Measurements from ENCODE around the gene COPS6. TPM values are rescaled to one million over a fixed set of nuclear protein-coding genes. Genes with fewer than 3 reads are reported as not detected.

COPS6 gene
- total RNA-seq, 1 experiment from 2014 or later, result 182 TPM

DNA sequence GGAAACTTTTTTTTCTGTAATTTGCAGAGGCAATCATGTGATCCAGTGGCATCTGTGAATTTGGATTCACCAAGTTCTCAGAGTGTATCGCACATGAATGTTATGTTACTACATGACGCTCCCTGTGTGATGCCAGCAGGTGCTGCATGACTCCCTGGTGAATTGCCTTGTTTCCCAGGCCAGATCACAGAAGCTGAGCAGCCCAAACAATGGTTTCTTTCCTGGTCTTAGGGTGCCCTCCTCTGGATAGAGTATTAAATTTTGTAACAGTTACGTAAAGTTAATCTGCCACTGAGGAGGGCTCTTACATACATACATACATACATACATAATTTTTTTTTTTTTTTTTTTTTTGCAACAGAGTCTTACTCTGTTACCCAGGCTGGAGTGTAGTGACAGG is 35.6 kb upstream of the COPS6 start:
- CTCF ChIA-PET, result interaction anchor here (0.6 to 1.8 kb wide), 7 partner anchors 10 to 135 kb away, joined by 3 to 14 read pairs (median 4); partner anchors contain the start of gene GJC3
- intact Hi-C loops (cut with micrococcal nuclease; ENCODE audit: unreplicated experiment), result loop anchor here (1.0 to 10.0 kb wide), 2 partner anchors 59 to 138 kb away; partner anchors contain the start of gene TRIM4
- in situ Hi-C loops (cut with HindIII; ENCODE audit: low pct_unique_long_range_greater_than_20kb, low sequenced_read_pairs), result no loop called here
- H3K4me1 ChIP-seq (ENCODE audit: control insufficient read depth, insufficient read depth, low read length), result peaks cover 4% of the 10 kb centered on the region
- ATAC-seq (peak; percentile 56), DNase-seq (ENCODE audit: low read depth, low spot score) (peak; percentile 46)
- POLR2A ChIA-PET, result interaction anchor here (0.6 to 1.1 kb wide), 2 partner anchors 53 to 60 kb away, joined by 3 read pairs; no protein-coding TSS in a partner anchor
- no peak for TF ChIP-seq CTCF (IDR thresholded peaks at IDR 0.05)
- no peak for TF ChIP-seq REST (IDR thresholded peaks at IDR 0.05; ENCODE audit: insufficient read depth in 1 of 2, low read depth in 2 of 2, low read length in 1 of 2)
- TF ChIP-seq POLR2AphosphoS5 (IDR thresholded peaks at IDR 0.05; ENCODE audit: low read depth, low read length), result no peak
- TF ChIP-seq TCF7L2 (IDR thresholded peaks at IDR 0.05; ENCODE audit: low read depth, low read length), result no peak
- no peak for TF ChIP-seq SIN3A (IDR thresholded peaks at IDR 0.05; ENCODE audit: borderline replicate concordance, insufficient read depth, low read depth, low read length)
- H3K4me3 ChIP-seq (ENCODE audit: low read depth in 2 of 2, low read length in 2 of 2), result no peak overlapping the region
- BruUV-seq (replicated peaks), result no TSS peak
- no peaks in the 10 kb centered on the region; the same call in 1 of the 2 replicates for H3K36me3 ChIP-seq (ENCODE audit: control insufficient read depth, insufficient read depth, low read length)
- H3K27me3 ChIP-seq (ENCODE audit: control insufficient read depth, insufficient read depth, low read length), result no peaks in the 10 kb centered on the region
- no peaks in the 10 kb centered on the region for H3K9me3 ChIP-seq (ENCODE audit: control insufficient read depth, insufficient read depth, low read depth, low read length)
- H3K27ac ChIP-seq (ENCODE audit: low read length), result no peak overlapping the region

DNA sequence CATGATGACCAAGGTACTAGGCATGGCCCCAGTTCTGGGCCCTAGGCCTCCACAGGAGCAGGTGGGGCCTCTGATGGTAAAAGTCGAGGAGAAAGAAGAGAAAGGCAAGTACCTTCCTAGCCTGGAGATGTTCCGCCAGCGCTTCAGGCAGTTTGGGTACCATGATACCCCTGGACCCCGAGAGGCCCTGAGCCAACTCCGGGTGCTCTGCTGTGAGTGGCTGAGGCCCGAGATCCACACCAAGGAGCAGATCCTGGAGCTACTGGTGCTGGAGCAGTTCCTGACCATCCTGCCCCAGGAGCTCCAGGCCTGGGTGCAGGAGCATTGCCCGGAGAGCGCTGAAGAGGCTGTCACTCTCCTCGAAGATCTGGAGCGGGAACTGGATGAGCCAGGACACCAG is 31.8 kb upstream of the COPS6 start:
- in situ Hi-C loops (cut with HindIII; ENCODE audit: low pct_unique_long_range_greater_than_20kb, low sequenced_read_pairs) (no loop called here), intact Hi-C loops (cut with micrococcal nuclease; ENCODE audit: unreplicated experiment) (loop anchor here (5.0 to 10.0 kb wide), 2 partner anchors 142 to 550 kb away; partner anchors contain the start of gene TRIM4)
- TSS peak; percentile 19 for BruUV-seq (replicated peaks)
- H3K27me3 ChIP-seq (ENCODE audit: control insufficient read depth, insufficient read depth, low read length), result no peaks in the 10 kb centered on the region
- DNase-seq (ENCODE audit: low read depth, low spot score), result no peak
- H3K4me3 ChIP-seq (ENCODE audit: low read depth in 2 of 2, low read length in 2 of 2), result no peak overlapping the region
- ATAC-seq, result no peak
- ChIA-PET POLR2A (no interaction called here), CTCF (no interaction called here)
- H3K27ac ChIP-seq (ENCODE audit: low read length), result no peak overlapping the region
- no peaks in the 10 kb centered on the region for H3K9me3 ChIP-seq (ENCODE audit: control insufficient read depth, insufficient read depth, low read depth, low read length)
- H3K36me3 ChIP-seq (ENCODE audit: control insufficient read depth, insufficient read depth, low read length), result no peaks in the 10 kb centered on the region
- no peaks in the 10 kb centered on the region for H3K4me1 ChIP-seq (ENCODE audit: control insufficient read depth, insufficient read depth, low read length)
- TF ChIP-seq SIN3A (IDR thresholded peaks at IDR 0.05; ENCODE audit: borderline replicate concordance, insufficient read depth, low read depth, low read length) (no peak), TCF7L2 (IDR thresholded peaks at IDR 0.05; ENCODE audit: low read depth, low read length) (no peak), REST (IDR thresholded peaks at IDR 0.05; ENCODE audit: insufficient read depth in 1 of 2, low read depth in 2 of 2, low read length in 1 of 2) (no peak), POLR2AphosphoS5 (IDR thresholded peaks at IDR 0.05; ENCODE audit: low read depth, low read length) (no peak), CTCF (IDR thresholded peaks at IDR 0.05) (no peak)
